Amygdala (tissue), 56 donors: ENCODE data around the gene PNPLA7.
"Not testable (repeated sequence)": the region's sequence is repeated elsewhere in the genome, so short reads cannot be mapped to it uniquely, and the experiment has no call there.

Experiments
- DNase-seq, 56 donors: peaks; one replicate each; lab custom pipeline; 2025; lab: John Stamatoyannopoulos, UW

Gene PNPLA7

GRCh38 chr9:137518661-137519459 is 31.3 kb downstream of the PNPLA7 start:
- DNase-seq, result peak in 1 of 56 donors; percentile 15

- no peak for DNase-seq
These were observed 33.9 kb downstream of the PNPLA7 start for GRCh38 chr9:137516144-137516917.

GRCh38 chr9:137515338-137515724 is 34.9 kb downstream of the PNPLA7 start:
- DNase-seq, result no peak

GRCh38 chr9:137514691-137515337 is 35.4 kb downstream of the PNPLA7 start:
- DNase-seq, result no peak

- DNase-seq, result not testable (repeated sequence)
These were observed 36.2 kb downstream of the PNPLA7 start for GRCh38 chr9:137513801-137514570.

- DNase-seq, result not testable (repeated sequence)
These were observed 37.1 kb downstream of the PNPLA7 start for GRCh38 chr9:137513136-137513535.

GRCh38 chr9:137511758-137512463 is 38.3 kb downstream of the PNPLA7 start:
- DNase-seq, result no peak

- not testable (repeated sequence) for DNase-seq
These were observed 39.1 kb downstream of the PNPLA7 start for GRCh38 chr9:137511126-137511525.

GRCh38 chr9:137509198-137509597 is 41.0 kb downstream of the PNPLA7 start:
- DNase-seq, result no peak

- no peak for DNase-seq
These were observed 43.5 kb downstream of the PNPLA7 start for GRCh38 chr9:137506702-137507171.

GRCh38 chr9:137506274-137506673 is 43.9 kb downstream of the PNPLA7 start:
- no peak for DNase-seq

- no peak for DNase-seq
These were observed 44.6 kb downstream of the PNPLA7 start for GRCh38 chr9:137505421-137506140.

- DNase-seq, result no peak
These were observed 45.8 kb downstream of the PNPLA7 start for GRCh38 chr9:137504432-137504777.

GRCh38 chr9:137502008-137502911 is 47.9 kb downstream of the PNPLA7 start:
- DNase-seq, result no peak

GRCh38 chr9:137501457-137501856 is 48.7 kb downstream of the PNPLA7 start:
- DNase-seq, result no peak

GRCh38 chr9:137500666-137501397 is 49.4 kb downstream of the PNPLA7 start:
- no peak for DNase-seq
